Stimulated activated memory B cell treated with anti-CD40 and anti-IgM and Interleukin-4, amounts not matched to agents 10 μg/mL and 1 μg/mL and 100 μg/mL, for 72 hours (primary cell): Measurements from ENCODE around the gene TNFAIP2.

ENCODE experiments used
- ATAC-seq: fragments of 150-1000 bp; cut with Tn5 transposase; 2 replicates; pipeline ENCODE4 v1.10.0; 2021
- H3K27ac Mint-ChIP-seq: one replicate; pipeline ENCODE4 v1.8.0; 2022; ENCODE audit warnings: mild to moderate bottlenecking, mixed read lengths
- H3K27me3 Mint-ChIP-seq: one replicate; pipeline ENCODE4 v1.8.0; 2022; ENCODE audit warnings: mixed read lengths
- H3K36me3 Mint-ChIP-seq: one replicate; pipeline ENCODE4 v1.8.0; 2022; ENCODE audit warnings: mixed read lengths
- H3K4me1 Mint-ChIP-seq: one replicate; pipeline ENCODE4 v1.8.0; 2022; ENCODE audit warnings: mixed read lengths
- H3K4me3 Mint-ChIP-seq: one replicate; pipeline ENCODE4 v1.8.0; 2022; ENCODE audit warnings: mild to moderate bottlenecking, moderate library complexity, mixed read lengths
- H3K9me3 Mint-ChIP-seq: one replicate; pipeline ENCODE4 v1.8.0; 2022; ENCODE audit warnings: mixed read lengths

Gene TNFAIP2

DNA sequence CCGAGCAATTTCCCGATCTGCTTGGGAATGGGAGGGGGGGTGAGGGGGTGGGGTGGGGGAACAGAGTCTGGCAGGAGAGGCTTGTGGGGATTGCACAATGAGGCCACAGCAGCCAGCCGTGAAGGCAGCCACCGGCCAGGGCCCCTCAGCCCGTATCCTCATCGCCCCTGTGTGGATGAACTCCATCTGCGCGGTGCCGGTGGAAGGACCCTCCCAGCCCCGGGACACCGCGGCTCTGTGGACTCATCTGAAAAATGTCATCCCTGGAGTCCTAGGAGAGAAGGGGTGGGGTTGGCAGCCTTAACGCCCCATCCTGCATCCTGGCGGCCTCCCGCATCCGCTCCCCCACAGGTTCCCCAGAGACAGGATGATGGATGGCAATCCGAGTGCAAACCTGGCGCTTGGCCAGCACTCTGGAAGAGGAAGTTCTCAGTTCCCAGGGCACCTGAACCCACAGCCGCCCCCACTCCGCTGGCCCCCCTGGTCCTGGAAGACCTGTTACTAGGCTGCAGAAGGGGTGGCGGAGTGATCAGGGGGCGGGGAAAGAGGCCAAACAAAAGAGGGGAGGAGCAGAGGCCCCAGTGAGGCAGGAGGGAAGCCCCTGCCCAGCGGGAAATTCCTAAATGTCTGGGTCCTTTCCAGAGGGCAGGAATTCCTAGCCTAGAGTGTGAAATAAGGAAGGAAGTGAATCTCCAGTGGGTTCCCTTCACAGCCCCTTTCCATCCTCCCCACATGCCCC, 1.2 kb upstream of the TNFAIP2 start:
- Mint-ChIP-seq H3K4me3 (no peak overlapping the region), H3K27ac (peak overlapping the region; percentile 30), H3K9me3 (no peaks in the 10 kb centered on the region), H3K4me1 (peaks cover 20% of the 10 kb centered on the region), H3K27me3 (peaks cover 34% of the 10 kb centered on the region), H3K36me3 (peaks cover 6% of the 10 kb centered on the region)
- no peak for ATAC-seq

DNA sequence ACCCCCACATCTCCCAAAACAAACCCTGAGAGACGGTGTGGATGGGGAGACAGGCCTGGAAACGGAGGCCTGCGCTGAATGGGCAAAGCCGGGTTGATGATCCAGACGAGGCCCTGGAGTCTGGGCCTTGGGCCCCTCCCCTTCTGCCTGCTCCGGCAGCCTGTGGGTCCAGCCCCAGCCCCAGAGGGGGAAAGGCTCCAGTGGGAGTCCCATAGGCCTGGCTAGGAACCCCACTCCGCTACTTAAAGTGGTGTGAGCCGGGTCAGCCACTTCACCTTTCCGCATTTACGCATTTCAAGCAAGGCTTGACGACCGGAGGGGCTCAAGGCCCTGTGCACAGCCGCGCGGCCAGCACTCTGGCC, 695 bp upstream of the TNFAIP2 start:
- Mint-ChIP-seq H3K27me3 (peaks cover 34% of the 10 kb centered on the region), H3K4me3 (peak overlapping the region; percentile 59), H3K9me3 (no peaks in the 10 kb centered on the region), H3K36me3 (peaks cover 6% of the 10 kb centered on the region), H3K27ac (peak overlapping the region; percentile 30), H3K4me1 (peaks cover 20% of the 10 kb centered on the region)
- no peak for ATAC-seq

DNA sequence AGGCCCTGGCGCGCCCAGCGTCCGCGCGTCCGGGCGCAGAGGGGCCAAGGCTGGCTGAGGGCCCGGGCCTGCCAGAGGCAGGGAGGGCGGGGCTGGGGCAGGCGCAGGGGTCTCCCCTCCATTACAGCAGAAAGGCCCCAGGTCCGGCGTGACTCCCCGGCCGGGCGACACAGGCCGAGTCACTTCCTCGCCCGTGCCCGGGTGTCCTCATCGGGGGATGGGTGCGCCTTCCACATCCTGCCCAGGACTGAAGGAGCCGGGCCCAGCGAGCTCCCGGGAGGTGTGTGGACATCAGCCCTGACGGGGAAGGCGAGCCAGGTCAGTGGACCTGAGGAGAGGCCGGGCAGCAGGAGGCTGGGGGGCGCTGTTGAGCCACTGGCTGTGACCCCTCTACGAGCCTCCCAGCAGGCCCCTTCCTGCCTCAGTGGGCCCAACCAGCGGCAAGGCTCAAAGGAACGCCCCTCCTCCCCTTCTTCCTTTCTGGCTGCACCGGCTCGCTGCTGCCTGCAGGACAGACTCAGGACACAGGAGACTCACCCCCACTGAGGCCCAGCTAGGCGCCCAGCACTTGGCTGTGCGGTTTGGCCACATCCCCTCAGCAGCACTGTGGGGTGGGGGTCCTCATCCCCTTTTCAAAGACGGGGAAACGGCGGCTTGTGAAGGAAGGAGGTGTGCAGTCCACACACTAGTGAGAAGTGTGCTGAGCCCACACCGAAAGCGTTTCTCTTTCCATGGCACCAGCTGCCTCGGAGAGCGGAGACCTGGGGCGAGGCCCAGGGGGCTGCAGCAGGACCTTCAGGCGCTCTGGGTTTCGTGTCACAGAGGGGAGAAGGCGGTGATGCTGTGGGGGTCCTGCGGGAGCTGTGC, 606 bp downstream of the TNFAIP2 start:
- H3K27me3 Mint-ChIP-seq, result peaks cover 43% of the 10 kb centered on the region
- peaks cover 6% of the 10 kb centered on the region for H3K36me3 Mint-ChIP-seq
- H3K4me3 Mint-ChIP-seq, result peak overlapping the region; percentile 48
- no peaks in the 10 kb centered on the region for H3K9me3 Mint-ChIP-seq
- H3K4me1 Mint-ChIP-seq, result peaks cover 20% of the 10 kb centered on the region
- peak overlapping the region; percentile 5 for H3K27ac Mint-ChIP-seq
- no peak for ATAC-seq

DNA sequence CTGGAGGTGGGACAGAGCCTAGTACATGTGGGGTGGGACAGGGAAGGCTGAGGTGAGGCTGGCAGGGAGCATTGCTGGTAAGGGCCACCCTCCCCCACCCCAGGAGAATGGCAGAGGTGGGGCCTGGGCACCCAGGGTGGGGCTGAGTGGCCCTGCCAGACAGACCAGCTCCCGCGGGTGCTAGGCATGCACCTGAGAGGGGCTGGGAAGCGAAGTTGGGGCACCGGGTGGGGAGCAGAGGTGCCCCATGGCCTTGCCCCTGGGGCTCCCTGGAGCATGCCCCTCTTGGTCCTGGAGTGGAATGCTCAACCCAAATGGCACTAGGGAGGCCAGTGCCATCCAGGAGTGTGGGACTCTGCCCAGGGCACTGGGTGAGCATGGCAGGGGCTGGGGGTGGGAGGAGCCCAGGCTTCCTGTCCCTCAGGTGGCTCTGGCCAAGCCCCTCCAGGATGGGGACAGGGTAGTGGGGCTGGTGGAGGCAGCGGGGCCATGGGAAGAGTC, 1.3 kb downstream of the TNFAIP2 start:
- Mint-ChIP-seq H3K27ac (peak overlapping the region; percentile 5), H3K36me3 (peaks cover 6% of the 10 kb centered on the region), H3K4me3 (peak overlapping the region; percentile 48), H3K9me3 (no peaks in the 10 kb centered on the region), H3K4me1 (peaks cover 20% of the 10 kb centered on the region), H3K27me3 (peaks cover 50% of the 10 kb centered on the region)
- ATAC-seq, result no peak

DNA sequence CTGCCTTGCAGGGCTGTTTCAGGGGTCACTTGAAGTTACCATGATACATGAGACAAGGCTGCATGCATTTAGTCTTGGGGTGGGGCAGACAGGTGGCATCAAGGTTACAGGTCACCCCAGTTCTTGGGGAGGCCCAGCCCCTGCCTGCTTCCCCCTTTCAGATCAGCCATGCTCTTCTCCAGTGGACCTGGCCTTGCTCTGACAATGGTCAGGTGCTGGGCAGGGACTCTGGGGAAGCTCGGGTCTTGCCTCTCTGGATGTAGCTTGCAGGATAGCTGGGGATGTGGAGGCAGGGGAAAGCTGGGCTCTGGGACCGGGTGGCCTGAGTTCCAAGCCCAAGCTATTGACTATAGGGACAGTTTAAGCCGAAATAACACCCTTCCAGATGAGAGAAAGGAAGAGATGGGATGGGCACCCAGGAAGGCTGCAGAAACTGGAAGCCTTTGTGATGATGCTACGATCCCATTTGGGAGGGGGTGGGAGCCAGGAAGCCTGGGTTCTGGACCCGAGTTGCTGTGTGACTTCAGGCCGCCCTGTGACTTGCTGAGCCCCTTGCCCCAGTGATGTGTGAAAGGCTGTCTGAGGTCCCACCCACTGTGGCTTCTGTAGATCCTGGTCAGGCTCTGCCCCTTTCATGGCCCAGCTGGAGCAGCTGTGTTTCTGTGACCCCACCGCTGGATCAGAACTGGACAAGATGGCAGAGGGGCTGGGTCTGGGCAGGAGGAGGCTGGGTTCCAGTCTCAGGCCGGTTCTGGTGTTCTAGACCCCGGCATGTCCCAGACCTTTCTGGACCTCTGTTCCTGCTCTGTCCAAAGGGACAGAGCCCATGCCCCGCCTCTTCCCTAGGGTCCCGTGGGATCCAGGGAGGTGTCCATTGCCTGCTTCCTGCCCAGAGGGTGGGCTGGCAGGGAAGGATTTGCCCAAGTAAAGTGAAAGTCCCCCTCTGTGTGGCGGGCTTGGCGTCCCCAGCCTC, 2.1 kb downstream of the TNFAIP2 start:
- ATAC-seq, result no peak
- H3K4me1 Mint-ChIP-seq, result peaks cover 20% of the 10 kb centered on the region
- peaks cover 6% of the 10 kb centered on the region for H3K36me3 Mint-ChIP-seq
- no peak overlapping the region for H3K27ac Mint-ChIP-seq
- H3K27me3 Mint-ChIP-seq, result peaks cover 52% of the 10 kb centered on the region
- H3K4me3 Mint-ChIP-seq, result peak overlapping the region; percentile 16
- no peaks in the 10 kb centered on the region for H3K9me3 Mint-ChIP-seq

DNA sequence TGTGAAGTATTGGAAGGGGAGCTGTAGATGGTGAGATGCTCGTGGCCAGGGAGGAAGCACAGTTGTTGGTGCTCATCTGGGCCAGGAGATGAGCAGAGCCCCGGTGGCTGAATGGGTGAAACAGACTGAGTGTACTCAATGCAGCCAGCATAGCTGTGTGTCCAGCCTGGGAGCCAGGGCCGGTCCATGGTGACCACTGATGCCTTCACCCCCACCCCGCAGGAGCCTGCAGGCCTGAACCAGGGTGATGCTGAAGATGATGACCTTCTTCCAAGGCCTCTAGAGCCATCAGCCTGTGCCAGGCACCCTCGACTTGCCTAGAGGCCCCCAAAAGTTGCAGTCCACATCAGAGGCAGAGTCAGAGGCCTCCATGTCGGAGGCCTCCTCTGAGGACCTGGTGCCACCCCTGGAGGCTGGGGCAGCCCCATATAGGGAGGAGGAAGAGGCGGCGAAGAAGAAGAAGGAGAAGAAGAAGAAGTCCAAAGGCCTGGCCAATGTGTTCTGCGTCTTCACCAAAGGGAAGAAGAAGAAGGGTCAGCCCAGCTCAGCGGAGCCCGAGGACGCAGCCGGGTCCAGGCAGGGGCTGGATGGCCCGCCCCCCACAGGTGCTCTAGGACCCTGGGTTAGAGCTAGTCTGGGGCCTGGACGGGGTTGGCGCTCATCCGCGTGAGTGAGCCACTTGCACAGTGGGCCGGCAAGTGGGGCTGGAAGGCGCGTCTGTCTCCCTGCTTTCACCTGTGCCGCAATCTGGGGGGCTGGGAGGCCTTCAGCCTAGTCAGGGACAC, 3.0 kb downstream of the TNFAIP2 start:
- ATAC-seq, result no peak
- peaks cover 6% of the 10 kb centered on the region for H3K36me3 Mint-ChIP-seq
- no peak overlapping the region for H3K4me3 Mint-ChIP-seq
- no peaks in the 10 kb centered on the region for H3K9me3 Mint-ChIP-seq
- H3K4me1 Mint-ChIP-seq, result peaks cover 20% of the 10 kb centered on the region
- no peak overlapping the region for H3K27ac Mint-ChIP-seq
- H3K27me3 Mint-ChIP-seq, result peaks cover 50% of the 10 kb centered on the region

DNA sequence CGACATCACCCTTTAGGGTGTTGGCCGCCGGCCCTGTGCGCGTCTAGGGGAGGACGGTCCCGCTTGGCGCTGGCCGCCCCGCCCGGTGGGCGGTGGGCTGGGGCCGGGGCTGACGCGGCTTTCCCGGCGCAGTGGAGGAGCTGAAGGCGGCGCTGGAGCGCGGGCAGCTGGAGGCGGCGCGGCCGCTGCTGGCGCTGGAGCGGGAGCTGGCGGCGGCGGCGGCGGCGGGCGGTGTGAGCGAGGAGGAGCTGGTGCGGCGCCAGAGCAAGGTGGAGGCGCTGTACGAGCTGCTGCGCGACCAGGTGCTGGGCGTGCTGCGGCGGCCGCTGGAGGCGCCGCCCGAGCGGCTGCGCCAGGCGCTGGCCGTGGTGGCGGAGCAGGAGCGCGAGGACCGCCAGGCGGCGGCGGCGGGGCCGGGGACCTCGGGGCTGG, 3.6 kb downstream of the TNFAIP2 start:
- peaks cover 6% of the 10 kb centered on the region for H3K36me3 Mint-ChIP-seq
- H3K27ac Mint-ChIP-seq, result no peak overlapping the region
- H3K27me3 Mint-ChIP-seq, result peaks cover 43% of the 10 kb centered on the region
- no peaks in the 10 kb centered on the region for H3K9me3 Mint-ChIP-seq
- ATAC-seq, result no peak
- H3K4me1 Mint-ChIP-seq, result peaks cover 19% of the 10 kb centered on the region
- no peak overlapping the region for H3K4me3 Mint-ChIP-seq

DNA sequence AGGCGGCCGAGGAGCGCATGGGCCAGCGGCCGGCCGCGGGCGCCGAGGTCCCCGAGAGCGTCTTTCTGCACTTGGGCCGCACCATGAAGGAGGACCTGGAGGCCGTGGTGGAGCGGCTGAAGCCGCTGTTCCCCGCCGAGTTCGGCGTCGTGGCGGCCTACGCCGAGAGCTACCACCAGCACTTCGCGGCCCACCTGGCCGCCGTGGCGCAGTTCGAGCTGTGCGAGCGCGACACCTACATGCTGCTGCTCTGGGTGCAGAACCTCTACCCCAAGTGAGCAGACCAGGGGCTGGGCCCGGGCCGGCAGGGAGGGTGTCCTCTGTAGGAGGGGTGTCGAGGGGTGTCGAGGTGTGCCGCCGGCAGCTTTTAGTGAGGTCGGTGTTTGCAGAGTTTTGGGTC, 4.1 kb downstream of the TNFAIP2 start:
- no peak for ATAC-seq
- no peaks in the 10 kb centered on the region for H3K9me3 Mint-ChIP-seq
- H3K36me3 Mint-ChIP-seq, result peaks cover 6% of the 10 kb centered on the region
- H3K27me3 Mint-ChIP-seq, result peaks cover 39% of the 10 kb centered on the region
- H3K27ac Mint-ChIP-seq, result no peak overlapping the region
- H3K4me3 Mint-ChIP-seq, result no peak overlapping the region
- peaks cover 14% of the 10 kb centered on the region for H3K4me1 Mint-ChIP-seq

DNA sequence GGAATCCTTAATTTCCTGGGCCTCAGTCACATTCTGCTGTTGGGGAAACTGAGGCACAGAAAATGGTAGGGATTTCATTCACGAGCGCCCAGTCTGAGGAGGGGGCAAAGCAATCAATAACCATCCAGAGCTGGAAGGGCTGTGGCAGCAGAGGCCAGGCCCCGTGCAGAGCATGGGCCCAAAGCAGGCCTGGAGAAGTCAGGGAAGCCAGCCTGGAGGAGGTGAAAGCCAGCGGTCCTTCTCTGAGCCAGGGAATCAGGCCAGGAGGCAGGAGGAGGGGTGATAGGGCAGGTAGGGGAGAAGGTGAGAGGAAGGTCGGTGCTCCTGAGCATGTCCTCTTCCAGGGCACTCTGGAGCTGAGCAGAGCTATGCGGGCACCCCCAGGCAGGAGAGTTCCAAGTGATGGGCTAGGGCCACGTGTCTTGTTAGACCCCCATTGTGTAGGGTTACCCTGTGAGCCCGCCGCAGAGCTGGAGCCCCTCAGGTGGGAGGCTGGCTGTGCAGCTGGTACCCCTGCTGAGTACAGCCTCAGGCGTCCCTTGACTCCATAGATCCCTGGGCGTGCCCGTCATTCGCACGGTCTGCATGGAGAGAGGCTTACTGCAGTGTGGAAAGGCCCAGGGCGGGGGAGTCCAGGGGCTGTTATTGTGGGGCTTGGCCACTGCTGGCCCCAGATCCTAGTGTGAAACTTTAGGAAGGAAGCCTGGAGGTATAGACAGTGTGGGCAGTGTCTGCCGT, 4.8 kb downstream of the TNFAIP2 start:
- H3K27me3 Mint-ChIP-seq, result peaks cover 36% of the 10 kb centered on the region
- peaks cover 6% of the 10 kb centered on the region for H3K36me3 Mint-ChIP-seq
- ATAC-seq, result no peak
- H3K9me3 Mint-ChIP-seq, result no peaks in the 10 kb centered on the region
- H3K27ac Mint-ChIP-seq, result no peak overlapping the region
- peaks cover 8% of the 10 kb centered on the region for H3K4me1 Mint-ChIP-seq
- no peak overlapping the region for H3K4me3 Mint-ChIP-seq

DNA sequence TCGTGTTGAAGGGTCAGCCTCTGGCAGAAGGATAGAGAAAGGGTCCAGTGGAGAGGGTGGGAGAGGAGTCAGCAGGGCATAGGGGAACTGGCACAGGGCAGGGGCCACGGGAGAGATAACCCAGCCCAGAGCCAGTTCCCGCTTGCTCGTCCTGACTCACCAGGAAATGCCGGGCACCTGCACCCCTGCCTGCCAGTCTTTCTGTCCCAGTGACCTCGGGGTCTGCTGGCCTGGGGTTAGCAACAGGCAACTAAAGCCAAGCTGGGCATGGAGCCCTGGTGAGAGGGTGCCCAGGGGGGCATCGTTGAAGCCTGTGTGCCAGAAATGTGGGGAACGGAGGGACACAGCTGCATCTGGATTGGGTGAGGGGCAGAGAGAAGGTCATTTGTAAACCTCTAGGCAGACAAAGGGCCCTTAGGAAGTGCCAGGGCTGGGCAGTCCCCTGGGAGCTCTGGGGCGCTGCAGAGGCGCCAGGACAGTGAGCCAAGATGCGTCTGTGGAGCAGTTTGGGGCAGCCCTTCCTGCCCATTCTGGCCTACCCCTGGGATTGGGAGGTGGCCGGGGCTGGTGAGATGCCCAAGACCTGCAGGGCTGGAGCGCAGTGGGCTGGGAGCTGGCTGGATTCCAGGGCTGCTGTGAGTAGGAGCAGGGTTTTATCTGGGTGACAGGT, 5.5 kb downstream of the TNFAIP2 start:
- Mint-ChIP-seq H3K4me1 (peaks cover 8% of the 10 kb centered on the region), H3K4me3 (no peak overlapping the region), H3K36me3 (peaks cover 6% of the 10 kb centered on the region), H3K9me3 (no peaks in the 10 kb centered on the region), H3K27ac (no peak overlapping the region), H3K27me3 (peaks cover 35% of the 10 kb centered on the region)
- no peak for ATAC-seq

DNA sequence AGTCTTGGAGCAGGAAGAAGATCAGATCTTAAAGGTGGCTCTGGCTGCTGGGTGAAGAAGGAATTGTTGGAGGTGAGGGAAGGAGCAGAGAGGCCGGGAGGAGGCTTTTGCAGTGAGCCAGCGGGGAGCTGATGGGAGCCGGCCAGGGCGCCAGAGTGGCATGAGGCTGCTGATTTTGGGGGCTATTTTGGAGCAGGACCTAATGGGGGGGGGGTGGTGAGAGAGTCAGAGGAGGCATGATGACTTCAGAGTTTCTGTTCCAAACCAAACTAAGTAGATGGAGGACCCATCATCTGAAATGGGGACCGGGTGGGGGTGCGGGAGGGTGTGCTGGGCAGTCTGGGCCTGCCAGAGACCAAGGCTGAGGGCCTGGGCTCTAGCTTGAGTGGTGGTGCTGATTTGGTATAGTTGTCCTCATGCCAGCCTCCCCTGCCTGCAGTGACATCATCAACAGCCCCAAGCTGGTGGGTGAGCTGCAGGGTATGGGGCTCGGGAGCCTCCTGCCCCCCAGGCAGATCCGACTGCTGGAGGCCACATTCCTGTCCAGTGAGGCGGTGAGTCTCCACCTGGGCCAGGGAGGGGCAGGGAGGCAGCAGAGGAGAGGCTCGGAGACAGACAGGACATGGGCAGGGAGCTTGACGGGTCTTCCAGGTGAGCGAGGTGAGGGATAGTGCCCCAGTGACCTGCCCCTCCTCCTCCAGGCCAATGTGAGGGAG, 6.2 kb downstream of the TNFAIP2 start:
- Mint-ChIP-seq H3K36me3 (peaks cover 6% of the 10 kb centered on the region), H3K4me1 (peaks cover under 1% of the 10 kb centered on the region), H3K4me3 (no peak overlapping the region), H3K27me3 (peaks cover 28% of the 10 kb centered on the region), H3K27ac (no peak overlapping the region), H3K9me3 (no peaks in the 10 kb centered on the region)
- no peak for ATAC-seq

DNA sequence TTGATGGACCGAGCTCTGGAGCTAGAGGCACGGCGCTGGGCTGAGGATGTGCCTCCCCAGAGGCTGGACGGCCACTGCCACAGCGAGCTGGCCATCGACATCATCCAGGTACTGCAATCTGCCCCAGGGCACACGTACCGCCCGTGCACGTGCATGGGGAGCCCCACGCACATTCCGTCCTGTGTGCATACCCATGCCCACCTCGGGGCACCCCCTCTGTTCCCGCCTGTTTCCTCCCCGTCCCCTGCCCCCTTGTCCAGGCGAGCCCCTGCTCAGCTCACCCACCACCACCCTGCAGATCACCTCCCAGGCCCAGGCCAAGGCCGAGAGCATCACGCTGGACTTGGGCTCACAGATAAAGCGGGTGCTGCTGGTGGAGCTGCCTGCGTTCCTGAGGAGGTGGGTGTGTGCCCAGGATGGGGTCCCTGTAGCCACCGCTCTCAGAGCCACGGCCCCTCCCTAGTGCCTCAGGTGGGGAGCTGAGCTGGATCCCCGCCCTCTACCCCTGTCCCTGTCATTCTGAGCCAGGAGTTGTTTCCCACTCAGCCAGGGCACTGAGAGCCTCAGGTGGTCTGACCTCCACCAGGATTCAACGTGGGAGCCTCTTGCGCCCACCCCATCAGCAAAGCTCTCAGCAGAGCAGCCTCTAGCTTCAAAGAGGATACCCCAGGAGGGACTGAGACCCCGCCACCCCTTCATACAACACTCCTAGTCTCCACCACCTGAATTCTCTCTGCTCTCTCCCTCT, 6.9 kb downstream of the TNFAIP2 start:
- Mint-ChIP-seq H3K9me3 (no peaks in the 10 kb centered on the region), H3K27ac (no peak overlapping the region), H3K27me3 (peaks cover 21% of the 10 kb centered on the region), H3K4me3 (no peak overlapping the region), H3K4me1 (no peaks in the 10 kb centered on the region), H3K36me3 (peaks cover 6% of the 10 kb centered on the region)
- ATAC-seq, result no peak
